NCI-H2081 (cell line): Measurements from ENCODE around the gene ZNF394.

ENCODE experiments used
- DNase-seq, 2 experiments: peaks; one replicate each; lab custom pipeline; 2025; lab: John Stamatoyannopoulos, UW

ZNF394 gene

GRCh38 chr7:99493823-99494222 lies 6.3 kb downstream of the ZNF394 start:
- DNase-seq = no peak

GRCh38 chr7:99490878-99491277 lies 9.2 kb downstream of the ZNF394 start:
- no peak for DNase-seq

DNA sequence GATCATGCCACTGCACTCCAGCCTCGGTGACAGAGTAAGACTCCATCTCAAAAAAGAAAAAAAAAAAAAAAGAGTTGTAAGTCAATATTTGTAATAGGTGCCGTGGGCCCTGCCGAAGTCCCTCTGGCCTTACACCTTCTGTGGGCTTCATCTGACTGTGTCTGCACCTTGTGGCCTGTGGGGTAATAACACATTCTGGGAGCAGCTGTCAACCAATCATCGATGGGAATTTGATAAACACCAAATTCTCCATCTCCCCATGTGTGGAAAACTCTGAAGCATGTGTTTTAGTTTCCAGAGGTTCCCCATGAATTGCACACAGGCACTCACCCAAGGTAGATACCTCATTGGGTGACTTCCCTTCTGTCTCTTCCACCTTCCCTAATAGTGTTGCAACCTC lies 10.8 kb downstream of the ZNF394 start:
- no peak for DNase-seq

DNA sequence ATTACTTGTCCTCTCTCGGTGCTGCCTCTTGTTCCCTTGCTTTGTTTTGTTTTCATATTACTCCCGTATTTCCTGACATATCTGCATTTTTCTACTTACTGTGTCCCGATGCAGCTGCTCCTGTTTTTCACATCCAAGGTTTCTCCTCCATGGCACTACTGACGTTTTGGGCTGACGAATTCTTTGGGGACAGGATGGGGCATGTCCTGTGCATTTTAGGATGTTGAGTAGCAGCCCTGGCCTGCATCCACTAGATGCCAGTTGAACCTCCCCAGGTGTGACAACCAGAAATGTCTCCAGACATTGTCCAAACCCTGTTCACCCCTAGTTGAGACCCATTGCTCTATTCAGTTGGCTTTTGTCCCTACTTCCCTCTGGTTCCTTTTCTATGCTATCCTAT lies 15.0 kb downstream of the ZNF394 start:
- DNase-seq = no peak

DNA sequence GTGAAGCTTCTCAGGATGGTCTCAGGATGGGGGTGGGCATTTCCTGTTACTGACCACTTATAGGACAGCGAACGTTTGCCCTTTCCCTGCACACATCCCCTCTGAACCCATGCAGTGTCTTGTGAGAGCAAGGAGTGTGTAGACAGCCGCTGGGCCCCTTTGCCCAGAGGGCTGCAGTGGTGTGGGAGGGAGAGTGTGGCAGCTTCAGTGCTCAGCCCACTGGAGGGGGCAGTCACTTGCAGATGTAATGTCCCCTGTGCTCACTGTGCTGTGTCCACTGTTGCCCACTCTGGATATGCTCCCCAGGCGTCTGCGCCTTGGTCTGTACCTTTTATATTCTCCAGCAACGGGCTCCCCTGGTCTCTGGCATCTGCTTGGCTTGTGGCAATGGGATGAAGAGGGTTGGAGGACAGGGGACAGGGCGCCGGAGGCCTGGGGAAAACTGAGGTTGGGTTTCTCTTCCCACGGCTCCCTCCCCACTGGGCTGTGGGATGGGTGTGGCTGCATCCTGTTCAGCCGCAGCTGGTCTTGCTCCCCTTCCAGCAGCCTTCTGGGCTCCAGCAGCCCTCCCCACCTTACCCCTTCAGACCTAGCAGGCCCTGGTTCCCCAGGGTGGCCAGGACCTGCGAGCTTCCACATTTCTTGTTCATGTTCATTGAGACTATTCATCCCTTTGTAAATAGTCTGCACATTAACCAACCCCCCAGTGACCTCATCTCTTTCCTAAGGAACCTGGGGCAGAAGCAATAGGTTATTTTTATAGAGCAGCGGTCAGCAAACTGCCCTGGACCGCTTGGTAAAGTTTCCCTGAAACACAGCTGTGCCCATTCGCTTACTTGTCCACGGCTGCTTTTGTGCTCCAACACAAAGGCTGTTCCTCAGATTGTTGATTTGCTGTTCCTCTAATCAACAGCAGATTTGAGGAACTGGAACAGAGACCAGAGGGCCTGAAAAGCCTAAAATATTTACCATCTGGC lies 21.3 kb downstream of the ZNF394 start:
- DNase-seq = no peak

GRCh38 chr7:99476107-99476506 lies 24.0 kb downstream of the ZNF394 start:
- no peak for DNase-seq

DNA sequence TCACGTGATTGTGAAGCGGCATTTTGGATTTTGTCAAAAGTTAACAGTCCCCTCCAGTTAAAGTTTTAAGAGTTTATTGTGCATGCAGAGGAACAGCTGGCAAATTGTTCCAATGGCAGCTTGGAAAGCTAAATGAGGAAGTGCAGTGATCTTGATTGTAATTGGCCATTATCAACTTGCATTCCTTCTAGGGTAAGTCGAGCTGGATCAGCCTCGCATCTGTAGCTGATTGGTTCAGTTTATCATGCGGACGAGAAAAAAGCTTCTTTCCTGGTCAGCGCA lies 26.8 kb downstream of the ZNF394 start:
- peak in 1 of 2 experiments; percentile 28 for DNase-seq

- DNase-seq = peak; percentile 98 to 99
Measured at GRCh38 chr7:99472561-99473314, 27.3 kb downstream of the ZNF394 start, which contains the start of gene ZNF789. Gene ZNF789 (plus strand): TSS chr7:99472890. CDS start chr7:99476457, 3,567 bp downstream.

GRCh38 chr7:99469381-99470065 lies 30.6 kb downstream of the ZNF394 start:
- no peak for DNase-seq

- no peak for DNase-seq
Measured at GRCh38 chr7:99468336-99468918, 31.7 kb downstream of the ZNF394 start.

GRCh38 chr7:99465421-99465768 lies 34.7 kb downstream of the ZNF394 start:
- no peak for DNase-seq

DNA sequence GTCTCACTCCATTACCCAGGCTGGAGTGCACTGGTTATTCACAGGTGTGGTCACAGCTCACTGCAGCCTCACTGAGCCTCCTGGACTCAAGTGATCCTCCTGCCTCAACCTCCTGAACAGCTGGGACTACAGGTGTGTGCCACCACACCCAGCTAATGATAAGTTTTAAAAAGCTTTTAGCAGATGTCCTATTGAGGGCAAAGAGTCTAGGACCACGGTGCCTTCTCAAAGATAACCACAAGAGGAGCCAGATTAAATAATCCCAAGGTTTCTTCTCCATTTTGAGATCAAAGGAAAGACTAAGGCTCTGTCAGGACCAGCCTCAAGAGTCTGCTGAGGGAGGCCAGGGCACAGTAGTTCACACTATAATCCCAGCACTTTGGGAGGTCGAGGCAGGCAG lies 38.9 kb downstream of the ZNF394 start:
- DNase-seq = no peak

GRCh38 chr7:99460651-99461050 lies 39.4 kb downstream of the ZNF394 start:
- no peak for DNase-seq

DNA sequence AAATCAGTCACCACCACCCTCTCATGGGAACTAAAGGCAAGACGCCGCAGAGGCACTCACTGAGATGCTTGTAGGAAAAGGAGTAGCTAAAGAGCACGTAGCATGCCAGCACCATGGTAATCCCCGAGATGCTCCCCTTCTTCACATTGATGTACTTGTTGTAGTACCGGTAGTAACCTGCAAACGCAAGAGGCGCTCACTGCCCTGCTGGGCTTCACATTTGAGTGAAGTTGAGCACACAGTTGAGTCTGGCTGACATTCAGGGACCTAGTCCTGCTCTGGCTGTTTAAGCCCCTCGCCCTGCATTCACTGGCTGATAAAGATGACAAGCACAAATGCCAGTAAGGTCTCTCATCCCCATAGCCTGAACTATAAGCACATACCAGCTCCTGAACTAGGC lies 41.0 kb downstream of the ZNF394 start:
- no peak for DNase-seq

- DNase-seq = no peak
Measured at GRCh38 chr7:99457650-99458493, 42.2 kb downstream of the ZNF394 start.

DNA sequence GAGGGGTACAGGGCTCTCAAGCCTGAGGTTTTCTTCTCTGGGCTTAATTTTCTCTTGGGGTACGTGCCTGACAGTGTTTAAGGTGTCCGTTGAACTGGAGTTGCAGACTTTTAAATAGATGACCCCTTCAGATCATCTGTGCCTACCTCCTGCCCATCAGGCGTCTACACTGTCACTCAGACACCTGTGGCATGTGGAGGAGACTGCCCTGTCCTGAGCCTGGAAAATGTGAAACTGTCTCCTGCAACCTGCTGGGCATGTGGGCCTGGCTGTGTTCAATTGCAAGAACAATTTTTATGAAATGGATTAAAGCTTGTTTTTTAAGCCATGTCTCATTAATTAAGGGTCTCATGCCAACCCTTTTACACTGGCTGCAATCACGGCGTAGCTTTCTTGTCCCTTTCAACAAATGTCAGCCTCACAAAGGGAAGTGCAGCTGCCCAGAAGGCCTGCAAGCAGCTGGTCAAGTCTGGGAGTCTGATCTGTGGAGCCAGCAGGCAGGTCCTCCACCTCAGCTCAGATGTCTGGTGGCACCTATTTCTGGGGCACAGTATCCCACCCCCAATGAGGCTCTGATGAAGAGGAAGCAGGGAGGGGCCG lies 42.9 kb downstream of the ZNF394 start:
- DNase-seq = no peak

DNA sequence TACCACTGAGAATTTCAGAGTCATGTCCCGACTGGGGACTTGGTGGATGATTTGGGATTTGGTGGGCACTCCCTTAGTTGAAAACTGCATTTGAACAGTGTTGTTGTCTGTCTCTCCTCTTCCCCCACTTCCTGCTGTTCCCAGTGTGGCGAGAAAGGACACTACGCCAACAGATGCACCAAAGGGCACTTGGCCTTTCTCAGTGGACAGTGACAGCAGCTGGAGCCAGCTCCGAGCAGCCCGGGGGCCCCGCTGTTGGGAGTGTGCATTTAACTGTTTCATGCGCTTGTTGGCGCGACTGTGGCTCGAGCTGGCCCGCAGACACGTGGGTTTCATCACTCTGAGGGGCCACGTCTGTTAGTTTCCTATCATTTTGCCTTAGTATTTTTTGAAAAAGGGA lies 43.8 kb downstream of the ZNF394 start:
- no peak for DNase-seq

GRCh38 chr7:99455874-99456273 lies 44.2 kb downstream of the ZNF394 start:
- DNase-seq = no peak

- no peak for DNase-seq
Measured at GRCh38 chr7:99453105-99453504, 47.0 kb downstream of the ZNF394 start.

GRCh38 chr7:99452541-99452940 lies 47.5 kb downstream of the ZNF394 start:
- no peak for DNase-seq

DNA sequence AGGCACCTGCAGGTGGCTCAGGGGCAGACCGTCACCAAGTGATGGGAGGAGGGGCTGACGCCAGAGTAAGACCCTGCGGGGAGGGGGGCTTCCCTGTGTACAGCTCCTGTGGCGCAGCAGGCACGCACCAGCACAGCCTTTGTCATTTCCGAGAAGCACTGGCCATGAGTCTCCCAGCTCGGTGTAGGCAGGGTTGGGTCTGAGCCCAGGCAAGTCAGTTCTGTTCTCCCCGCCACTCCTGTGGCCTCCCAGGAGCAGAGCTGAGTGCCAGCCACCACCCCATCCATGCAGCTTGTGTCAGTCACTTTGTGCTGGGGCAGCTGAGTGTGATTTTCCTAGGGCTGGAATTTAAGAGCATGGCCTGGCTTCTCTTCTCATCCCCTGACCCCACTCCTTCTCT lies 48.1 kb downstream of the ZNF394 start:
- no peak for DNase-seq
